ENCODE measurements around the gene CST5.
"Not testable (repeated sequence)": the region's sequence is repeated elsewhere in the genome, so short reads cannot be mapped to it uniquely, and the experiment has no call there.

Gene CST5

DNA sequence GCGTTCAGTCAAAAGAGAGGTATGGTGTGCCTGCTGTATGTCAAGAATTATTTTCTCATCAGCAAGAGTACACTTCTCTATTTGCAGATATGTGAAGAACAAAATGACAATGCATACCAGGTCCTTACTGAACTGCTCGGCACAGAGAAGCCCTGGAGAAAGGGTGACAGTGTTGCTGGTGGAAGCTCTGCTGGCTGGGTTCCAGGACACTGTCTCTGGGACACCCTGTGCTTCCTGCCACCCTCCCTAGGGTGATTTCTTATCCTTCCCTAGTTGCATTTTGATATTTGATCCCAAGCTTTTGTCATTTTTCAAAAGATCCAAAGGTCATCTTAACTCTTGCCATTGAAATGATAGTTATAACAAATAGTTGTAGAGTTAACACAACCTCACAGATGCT, 8.3 kb upstream of the CST5 start:
- DNase-seq = no peak

DNA sequence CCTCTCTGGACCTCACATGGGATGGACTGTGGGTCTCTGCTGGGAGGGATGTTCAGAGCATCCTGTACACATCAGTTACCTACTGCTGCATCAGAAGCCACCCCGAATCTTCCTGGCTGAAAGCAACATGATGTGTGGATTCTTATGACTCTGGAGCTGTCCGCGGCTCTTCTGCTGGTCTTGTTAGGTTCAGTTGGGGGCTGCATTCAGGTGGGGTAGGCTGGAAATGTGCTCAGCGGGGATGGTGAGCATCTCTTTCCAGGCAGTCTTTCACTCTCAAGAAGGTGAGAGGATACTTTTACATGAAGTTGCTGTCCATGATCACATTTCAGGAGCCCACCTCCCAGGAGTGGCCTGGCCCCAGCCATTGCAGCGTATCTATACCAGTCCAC, 5.2 kb upstream of the CST5 start:
- DNase-seq = no peak

DNA sequence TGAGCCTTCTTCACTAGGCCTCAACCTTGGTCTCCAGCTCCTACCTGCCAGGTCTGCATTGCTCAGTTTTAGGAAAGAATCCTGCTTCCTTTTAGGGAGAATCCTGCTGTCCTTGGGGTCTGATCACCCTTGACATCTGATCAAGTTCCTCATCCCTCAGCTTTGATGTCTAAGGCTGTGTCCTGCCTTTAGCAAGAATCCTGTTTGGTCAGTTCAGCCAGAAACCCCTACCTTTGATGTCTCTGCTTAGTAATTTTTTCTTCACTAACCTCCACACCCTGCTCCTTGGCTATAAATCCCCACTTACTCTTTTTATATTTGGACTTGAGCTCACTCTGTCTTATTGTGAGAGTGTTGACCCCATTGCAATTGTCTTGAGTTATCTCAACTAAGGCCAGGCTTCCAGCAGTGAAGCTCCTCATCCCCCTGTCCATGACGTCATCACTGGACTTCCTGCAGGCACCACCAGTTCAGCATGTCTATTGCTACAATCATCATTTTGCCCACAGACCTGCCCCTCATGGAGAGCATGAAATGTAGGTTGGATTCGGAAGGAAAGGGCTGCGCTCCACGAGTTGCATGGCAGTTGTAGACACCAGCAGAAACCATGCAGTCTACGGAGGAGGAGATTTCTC, 4.7 kb upstream of the CST5 start:
- no peak for DNase-seq

DNA sequence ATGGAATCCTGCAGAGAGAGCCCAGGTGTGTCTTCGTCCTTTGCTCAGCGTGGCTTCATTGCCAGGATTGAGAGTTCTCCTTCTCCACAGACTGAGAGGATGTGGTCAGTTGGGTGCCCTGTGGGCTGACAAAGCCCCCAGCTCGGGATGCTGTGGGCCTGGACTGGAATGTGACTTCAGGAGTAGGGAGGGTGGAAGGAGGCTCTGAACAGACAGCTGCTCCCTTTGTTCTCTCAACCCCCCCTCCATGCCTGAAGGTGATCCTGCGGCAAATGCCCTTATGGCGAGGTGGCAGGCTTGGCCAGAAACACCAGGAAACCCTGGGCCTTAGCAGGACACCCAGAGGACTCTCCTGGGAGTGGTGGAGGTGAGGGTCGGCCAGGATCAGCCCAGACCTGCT, 1.8 kb upstream of the CST5 start:
- DNase-seq = no peak

DNA sequence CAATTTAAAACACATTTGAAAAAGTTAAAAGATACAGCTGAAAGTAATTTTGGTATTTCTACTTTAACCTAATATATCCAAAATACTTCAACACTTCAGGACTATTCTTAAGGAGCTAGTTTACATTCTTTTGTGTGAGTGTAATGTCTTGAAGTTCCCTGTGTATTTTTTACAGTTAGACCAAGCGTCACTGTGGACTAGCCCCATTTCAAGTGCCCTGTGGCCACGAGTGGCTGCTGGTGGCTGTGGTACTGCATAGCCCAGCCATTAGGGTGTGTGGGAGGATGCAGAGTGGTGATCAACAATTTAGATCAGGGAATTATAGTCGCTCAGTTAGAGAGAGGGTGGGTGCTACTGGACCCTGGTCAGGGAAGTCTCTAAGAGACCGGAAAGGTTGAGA, 869 bp upstream of the CST5 start:
- DNase-seq = no peak

DNA sequence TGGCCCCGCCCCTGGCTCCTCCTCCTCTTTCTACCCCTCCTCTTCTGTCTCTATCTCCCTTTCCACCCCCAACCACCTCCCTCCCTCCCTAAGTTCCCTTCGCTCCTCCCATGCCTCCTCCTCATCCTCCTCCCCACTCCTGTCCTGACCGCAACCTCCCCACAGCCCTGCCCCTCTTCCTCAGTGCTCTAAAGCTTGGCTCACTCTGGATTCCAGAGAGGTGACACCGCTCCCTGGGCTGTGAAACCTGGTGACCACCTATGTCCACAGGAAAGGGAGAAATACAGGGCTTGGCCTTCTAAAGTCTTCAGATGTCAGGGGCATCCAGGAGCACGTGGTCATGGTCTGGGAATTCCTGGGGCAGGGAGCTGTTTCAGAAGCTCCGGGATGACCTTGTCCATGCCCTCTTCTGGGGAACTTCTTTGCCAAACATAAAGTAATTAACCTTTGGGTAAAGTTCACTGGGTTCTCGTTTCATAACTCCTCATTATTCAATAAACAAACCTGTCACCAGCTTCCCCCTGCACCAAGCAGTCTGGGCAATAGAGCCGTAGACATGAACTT, 345 bp upstream of the CST5 start:
- DNase-seq = no peak

DNA sequence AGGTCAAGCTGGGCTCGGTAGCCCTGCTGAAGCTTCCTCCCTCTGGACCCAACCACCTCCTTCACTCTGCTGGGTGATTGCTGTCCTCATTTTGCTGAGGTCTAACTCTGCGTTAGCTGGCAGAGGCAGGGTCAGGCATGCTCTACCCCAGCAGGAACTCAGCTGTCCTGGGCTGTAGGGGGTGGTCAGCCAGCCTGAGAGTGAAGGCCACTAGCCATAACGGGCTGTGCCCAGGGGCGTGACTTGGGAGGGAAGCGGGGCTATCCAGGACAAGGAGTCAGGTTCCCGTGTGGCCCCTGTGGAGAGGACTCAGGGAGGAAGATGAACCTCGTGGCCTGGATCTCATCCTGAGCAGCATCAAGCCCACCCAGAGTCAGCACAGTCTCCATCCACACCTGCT, 761 bp downstream of the CST5 start:
- no peak for DNase-seq

DNA sequence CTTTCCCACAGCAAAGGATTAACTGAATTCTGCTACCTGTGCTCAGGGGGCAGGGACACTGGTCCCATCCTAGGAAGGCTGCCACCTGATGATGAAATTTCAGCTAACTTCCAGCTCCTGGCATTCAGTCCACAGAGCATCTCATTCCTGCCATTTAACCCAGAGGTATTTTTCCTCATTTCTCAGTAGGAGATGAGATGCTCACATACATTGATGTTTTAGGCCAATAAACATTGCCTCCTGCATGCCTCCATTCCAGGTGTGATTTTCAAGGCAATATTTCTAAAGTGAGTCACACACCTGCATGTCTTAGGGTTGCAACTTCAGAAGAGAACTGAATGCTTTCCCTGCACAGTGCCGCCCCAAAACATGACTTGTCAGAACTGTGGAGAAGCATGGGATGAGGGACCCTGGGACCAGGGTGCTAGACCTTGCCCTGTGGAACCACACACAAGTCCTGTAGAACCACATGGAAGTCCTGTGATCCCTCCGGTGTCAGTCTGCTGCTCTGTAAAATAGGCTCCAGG, 1.5 kb downstream of the CST5 start:
- not testable (repeated sequence) for DNase-seq

DNA sequence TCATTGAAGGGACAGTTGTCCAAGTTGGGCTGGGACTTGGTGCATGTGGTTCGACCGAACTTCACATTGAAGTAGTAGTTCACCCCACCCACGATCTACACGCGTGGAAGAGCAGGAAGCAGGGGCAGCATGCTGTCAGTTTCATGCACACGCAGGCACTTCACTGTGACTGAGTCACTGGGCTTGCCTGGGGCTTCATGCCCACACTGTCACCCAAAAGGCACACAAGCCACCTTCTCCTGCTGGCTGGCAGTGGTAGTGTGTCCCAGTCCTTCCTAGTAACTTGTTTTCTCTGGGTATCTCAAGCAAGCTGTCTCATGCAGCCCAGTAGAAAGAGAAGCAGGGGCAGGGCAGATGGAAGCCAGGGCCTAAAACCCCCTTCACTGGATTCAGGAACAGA, 2.0 kb downstream of the CST5 start:
- DNase-seq = no peak

DNA sequence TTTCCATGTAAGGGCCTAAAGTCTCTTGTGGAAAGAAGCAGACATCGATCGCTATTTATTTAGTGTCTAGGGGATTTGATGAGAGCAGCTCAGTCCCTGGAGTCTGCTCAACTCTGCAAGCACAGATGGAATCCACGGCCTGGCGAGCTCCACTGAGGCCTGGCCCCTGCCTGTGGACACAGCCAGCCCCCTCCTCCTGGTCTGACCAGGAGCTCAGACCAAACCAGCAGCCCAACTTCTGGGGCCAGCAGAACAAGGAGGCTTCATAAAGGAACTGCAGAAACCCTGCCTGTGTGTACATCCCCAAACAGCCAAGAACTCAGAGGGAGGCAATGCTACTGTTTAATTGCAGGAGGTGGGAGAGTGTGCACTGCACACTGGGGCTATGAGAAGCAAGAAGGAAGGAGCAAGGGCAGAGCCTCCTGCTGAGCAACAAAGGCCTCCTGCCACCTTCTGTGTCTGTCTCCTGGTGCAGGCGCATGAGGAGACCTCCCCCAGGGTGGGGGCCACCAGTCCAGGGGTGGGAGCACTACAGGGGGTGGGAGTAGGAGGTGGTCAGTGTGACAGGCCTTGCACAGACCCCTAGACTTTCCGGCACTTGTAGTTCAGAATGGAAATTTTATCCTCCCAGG, 3.8 kb downstream of the CST5 start:
- no peak for DNase-seq

DNA sequence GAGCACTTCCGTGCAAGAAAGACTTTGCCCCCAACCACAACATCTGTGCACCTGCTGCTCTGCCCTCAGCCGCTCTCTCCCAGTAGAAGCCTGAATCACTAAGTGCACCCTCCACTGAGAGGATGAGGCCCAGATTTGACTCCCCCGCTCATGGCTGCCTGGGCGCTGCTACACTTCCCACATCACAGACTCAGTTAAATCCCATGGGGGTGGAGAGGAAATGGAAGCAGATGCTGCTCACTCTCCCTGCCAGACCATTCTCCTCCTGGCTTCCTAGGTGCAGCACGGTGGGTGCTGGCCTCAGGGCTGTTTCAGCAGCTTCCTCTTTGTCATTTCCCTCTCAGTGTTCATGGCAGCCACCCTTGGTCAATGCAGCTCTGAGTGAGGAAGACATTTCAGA, 4.8 kb downstream of the CST5 start:
- no peak for DNase-seq

DNA sequence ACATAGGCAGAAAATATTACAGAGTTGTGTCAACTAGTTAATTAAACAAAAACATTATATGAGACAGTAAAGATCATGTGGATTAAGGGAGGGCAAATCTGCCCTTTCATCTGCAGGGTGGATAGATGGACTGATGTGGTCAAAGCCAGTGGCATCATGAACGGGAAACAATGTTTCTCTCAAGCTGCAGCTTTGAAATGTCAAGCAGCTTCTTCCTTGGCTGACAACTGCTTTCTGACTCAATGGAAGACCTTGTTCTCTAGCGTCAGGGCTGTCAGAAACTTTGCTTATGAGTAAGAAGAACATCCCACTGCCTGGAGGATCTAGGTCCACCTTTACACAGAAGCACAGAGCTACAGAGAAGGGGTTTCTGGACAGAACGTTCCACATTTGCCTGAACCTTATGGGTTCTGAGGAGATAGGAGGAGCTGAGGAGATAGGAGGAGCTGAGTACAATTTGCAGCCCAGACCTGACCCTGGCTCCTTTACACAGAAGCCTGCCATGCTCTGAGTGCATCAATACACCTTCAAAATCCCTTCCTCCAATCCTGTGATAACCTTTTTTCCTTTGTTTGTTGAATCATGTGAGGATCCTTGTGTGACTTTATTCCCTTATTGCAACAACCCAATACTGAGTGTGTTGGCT, 6.1 kb downstream of the CST5 start:
- no peak for DNase-seq

DNA sequence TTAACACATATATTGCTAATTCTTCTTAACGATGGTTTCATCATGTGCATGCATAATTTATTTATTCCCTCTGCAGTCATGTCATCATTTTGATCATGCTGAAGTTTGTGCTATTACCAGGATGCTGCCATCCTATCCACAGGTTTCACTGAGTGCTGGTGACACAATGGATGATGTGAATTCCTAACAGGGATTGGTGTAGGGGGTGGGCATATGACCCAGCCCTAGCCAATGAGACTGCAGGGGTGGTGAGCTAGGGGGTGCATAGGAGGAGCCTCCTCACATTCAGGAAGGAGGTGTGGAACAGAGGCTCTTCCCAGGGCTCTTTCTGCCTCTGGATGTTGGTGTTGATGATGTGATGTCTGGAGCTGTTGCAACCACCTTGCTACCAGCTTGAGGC, 7.5 kb downstream of the CST5 start:
- no peak for DNase-seq

DNA sequence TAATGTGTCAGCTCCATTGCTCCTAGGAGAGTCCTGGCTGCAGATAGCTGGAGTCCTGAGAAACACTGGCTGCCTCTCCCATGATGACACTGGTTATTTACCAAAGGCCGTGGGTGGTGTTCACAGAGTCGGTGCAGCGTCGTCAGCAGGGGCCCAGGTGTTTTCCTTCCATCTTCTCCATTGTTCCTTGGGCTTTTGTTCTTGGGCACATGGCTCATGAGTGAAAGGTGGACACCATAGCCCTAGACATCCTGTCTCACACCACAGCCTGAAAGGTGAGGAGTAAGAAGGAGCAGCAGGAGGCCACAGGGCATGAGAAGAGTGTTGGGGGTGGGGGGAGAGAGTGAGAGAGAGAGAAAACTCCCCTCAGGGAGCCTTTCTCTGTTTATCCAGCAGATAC, 9.1 kb downstream of the CST5 start:
- no peak for DNase-seq

DNA sequence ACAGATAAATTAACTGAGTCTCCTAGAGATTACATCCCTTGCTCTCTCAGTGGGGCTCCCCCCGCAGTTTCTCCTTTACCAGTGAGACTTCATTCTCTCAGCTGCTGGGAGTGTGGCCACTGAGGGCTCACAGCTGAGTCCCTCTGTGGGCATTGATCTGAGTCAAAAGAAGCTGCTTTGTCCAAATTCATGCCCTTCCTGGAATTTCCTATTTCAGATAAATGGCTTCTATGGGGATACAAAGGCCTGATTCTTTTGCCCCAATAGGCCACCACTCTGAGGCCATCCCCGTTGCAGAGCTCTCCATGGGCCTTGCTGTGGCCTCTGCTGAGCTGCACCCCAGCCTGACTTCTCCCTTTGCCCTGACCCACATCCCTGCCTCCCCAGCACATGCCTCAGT, 10.0 kb downstream of the CST5 start:
- DNase-seq = peak; percentile 31

DNA sequence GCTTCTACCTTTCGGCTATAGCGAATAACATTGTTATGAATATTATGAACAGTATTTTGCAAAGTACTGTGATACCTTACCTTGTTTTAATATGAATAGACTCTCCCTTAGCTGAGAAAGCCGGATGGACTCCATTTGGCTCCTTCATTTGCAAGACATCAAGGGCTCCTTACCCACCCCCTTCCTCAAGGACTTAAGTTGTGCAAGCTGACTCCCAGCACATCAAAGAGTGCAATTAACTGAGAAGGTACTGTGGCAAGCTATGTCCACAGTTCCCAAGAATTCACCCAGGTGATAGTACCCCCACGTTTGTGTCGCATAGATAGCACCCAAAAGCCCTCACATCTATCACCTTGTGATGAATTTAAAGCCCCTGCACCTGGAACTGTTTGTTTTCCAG, 11.2 kb downstream of the CST5 start:
- no peak for DNase-seq

DNA sequence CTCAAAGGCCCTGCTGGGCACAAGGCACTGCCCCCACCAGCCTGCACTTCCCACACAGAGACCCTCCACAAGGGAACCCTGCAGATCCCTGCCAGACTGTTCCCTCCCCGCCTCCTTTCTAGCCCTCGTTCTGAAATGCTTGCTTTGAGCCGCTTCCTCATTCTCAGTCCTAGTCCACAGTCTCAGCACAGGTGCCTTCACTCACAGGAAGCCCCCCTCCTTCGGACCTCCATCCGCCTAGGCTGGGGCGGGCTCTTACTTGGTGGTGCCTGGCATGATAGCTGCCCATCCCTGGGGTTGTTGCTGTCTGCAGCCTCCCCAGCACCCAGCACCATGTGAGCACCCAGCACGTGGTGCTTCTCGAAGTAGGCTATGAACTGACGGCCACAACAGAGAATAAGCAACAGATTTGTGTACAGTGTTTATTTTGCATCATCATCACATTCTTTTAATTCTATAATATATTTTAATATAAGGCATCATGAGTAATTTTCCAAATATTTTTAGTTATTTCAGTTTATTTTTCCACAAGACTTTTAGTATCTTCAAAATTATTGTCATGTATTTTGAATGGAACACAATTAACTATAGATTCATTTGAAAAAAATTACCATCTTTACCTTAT, 12.3 kb downstream of the CST5 start:
- DNase-seq = no peak

DNA sequence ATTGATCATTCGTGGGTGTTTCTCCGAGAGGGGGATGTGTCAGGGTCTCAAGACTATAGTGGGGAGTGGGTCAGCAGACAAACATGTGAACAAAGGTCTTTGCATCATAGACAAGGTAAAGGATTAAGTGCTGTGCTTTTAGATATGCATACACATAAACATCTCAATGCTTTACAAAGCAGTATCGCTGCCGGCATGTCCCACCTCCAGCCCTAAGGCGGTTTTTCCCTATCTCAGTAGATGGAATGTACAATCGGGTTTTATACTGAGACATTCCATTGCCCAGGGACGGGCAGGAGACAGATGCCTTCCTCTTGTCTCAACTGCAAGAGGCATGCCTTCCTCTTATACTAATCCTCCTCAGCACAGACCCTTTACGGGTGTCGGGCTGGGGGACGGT, 18.8 kb downstream of the CST5 start:
- not testable (repeated sequence) for DNase-seq

DNA sequence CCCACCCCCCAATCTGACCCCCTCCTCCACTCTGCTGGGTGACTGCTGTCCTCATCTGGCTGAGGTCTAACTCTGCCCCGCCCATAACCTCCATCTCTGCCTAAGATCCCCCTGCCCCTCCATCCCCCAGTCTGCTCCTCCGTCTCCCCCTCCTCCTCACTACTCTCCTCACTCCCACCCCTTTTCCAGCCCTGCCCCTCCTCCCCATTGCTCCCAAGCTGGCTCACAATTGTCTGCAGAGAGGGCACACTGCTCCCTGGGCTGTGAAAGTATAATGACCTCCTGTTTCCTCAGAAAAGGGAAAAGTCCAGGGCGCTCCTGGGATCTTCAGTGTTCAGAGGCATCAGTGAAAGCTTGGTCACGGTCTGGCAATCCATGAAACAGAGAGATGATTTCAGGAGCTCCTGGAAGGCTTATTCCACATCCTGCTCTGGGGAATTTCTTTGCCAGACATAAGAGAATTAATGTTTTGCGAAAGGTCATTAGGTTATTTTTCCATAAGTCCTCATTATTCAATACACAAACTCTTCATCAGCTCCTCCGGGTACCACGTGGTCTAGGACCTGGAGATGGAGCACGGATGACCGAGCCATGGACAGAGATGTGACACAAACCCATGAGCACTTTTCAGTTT, 21.5 kb downstream of the CST5 start:
- DNase-seq = no peak

DNA sequence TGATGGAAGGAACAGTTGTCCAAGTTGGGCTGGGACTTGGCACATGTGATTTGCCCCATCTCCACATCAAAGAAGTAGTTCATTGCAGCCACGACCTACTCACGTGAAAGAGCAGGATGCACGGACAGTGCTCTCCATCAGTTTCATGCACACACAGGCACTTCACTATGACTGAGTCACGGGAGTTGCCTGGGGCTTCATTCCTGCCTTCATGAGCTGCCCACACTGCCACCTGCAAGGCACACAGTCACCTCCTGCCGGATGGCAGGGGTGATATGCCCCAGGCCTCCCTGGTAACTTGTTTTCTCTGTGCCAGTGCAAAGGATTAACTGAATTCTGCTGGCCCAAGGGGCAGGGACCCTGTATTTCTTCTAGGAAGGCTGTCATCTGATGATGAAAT, 22.8 kb downstream of the CST5 start:
- DNase-seq = no peak

DNA sequence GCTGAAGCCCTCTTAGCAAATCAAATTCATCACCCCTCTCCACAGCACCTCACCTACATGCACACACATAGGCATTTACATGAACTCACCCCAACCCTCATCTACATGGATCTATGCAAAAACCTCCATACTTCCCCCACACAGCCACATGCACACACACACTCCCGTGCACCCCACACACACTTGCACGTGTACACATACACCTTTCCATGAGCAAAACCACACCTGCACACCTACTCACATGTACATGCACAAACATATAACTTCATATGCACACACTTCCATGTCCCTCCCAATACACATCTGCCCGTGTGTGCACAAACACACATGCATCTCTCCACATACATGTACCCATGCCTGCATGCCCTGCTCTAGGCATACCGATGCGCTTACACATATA, 23.3 kb downstream of the CST5 start:
- DNase-seq = no peak

DNA sequence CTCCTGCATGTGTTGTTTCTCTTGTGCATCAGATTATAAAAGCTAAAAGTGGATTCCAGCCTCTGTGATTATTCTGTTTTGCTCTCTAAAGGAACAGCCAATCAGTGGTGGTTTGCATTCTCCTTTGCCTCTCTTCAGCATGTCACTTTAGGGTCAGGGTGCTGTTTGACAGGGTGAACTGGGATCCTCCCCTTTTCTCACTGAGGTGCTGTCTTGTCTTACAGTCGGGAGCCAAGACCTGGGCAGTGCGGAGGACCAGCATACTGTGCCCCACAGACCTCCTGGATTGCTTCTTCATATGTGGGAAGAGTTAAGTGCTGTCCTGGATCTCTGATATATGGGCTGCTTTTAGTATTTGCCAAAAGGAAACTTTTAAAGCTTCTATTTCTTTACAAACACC, 37.9 kb downstream of the CST5 start:
- DNase-seq = no peak

DNA sequence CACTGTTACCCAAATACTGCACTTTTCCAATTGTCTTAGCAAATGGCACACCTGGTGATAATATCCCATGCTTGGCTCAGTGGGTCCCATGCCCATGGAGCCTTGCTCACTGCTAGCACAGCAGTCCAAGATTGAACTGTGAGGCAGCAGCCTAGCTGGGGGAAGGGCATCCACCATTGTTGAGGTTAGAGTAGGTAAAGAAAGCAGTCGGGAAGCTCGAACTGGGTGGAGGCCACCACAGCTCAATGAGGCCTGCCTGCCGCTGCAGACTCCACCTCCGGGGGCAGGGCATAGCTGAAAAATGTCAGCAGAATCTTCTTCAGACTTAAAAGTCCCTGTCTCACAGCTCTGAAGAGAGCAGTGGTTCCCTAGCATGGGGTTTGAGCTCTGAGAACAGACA, 43.8 kb downstream of the CST5 start:
- DNase-seq = no peak
